Activated T-cell treated with anti-CD3 and anti-CD28 coated beads, Interleukin-2, amount 50 U/mL, for 1 hour (primary cell): ENCODE results near the gene SIGLEC11.
"Not testable (repeated sequence)": the region's sequence is repeated elsewhere in the genome, so short reads cannot be mapped to it uniquely, and the experiment has no call there.

Experiments used
- DNase-seq: peaks from one replicate; pipeline ENCODE4 v3.0.0-alpha.2; 2020

SIGLEC11 gene

GRCh38 chr19:49950956-49951526 is 9.9 kb downstream of the SIGLEC11 start:
- no peak for DNase-seq

- no peak for DNase-seq
Measured at GRCh38 chr19:49950590-49950948, 10.4 kb downstream of the SIGLEC11 start.

GRCh38 chr19:49949742-49950589 is 11.0 kb downstream of the SIGLEC11 start:
- DNase-seq = no peak

DNA sequence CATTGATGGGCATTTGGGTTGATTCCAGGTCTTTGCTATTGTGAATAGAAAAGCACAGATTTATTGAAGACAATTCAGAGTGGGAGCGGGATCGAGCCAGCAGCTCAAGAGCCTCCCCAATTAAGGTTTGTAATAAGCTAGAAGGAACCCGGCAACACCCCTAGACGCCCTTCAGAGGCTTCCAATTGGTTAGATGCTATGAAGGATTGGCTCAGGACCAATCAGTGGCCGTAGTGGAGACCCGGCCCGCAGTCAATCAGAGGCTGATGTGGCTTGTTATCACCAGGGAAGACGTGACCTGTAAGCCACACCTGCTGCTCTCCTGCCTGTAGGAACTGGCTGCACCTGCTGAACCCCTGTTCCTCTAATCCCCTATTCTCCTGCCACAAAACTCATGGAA is 14.6 kb downstream of the SIGLEC11 start:
- DNase-seq = no peak

- not testable (repeated sequence) for DNase-seq
Measured at GRCh38 chr19:49944567-49944966, 16.4 kb downstream of the SIGLEC11 start.

GRCh38 chr19:49940482-49940791 is 20.5 kb downstream of the SIGLEC11 start:
- no peak for DNase-seq

- no peak for DNase-seq
Measured at GRCh38 chr19:49939721-49940481, 21.1 kb downstream of the SIGLEC11 start.

DNA sequence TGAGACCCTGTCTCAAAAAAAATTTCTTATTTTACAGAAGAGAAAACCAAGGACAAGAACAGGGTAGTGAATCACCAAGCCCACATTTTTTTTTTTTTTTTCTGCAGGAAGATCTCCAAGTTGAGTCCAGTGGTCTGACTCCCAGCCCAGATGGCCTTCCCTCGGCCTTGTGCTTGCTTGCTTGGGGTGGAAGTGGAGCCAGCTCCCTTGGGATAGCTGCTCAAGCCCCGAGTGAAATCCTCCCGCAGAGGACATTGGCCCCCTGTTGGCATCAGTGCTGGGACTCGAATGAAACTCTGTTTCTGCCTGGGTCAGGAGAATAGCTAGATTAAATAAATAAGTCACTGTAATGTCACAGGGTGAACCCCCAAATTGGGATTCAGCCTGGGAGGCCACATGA is 22.3 kb downstream of the SIGLEC11 start:
- no peak for DNase-seq

GRCh38 chr19:49937750-49938381 is 23.1 kb downstream of the SIGLEC11 start:
- DNase-seq = peak; percentile 82

GRCh38 chr19:49936549-49936948 is 24.4 kb downstream of the SIGLEC11 start:
- no peak for DNase-seq

GRCh38 chr19:49933643-49934042 is 27.3 kb downstream of the SIGLEC11 start:
- DNase-seq = no peak

GRCh38 chr19:49932731-49933131 is 28.2 kb downstream of the SIGLEC11 start:
- DNase-seq = peak; percentile 32

DNA sequence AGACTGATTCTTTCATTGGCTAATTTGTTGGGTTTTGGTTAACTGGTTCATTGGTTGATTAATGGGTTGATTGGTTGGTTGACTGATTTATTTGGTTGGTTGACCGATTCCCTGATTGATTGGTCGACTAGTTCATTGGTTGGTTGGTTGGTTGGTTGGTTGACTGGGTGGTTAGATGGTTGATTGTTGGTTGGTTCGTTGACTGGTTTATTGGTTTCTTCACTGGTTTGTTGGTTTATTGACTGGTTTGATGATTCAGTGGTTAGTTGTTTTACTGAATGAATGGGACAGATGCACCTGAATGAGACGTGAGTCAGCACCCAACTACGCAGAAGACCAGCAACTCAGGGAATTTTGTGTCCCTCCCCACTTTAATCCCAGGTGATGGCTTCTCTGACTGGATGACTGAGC is 28.9 kb downstream of the SIGLEC11 start:
- no peak for DNase-seq

GRCh38 chr19:49931293-49932040 is 29.5 kb downstream of the SIGLEC11 start:
- no peak for DNase-seq

- DNase-seq = no peak
Measured at GRCh38 chr19:49930483-49931011, 30.4 kb downstream of the SIGLEC11 start.

DNA sequence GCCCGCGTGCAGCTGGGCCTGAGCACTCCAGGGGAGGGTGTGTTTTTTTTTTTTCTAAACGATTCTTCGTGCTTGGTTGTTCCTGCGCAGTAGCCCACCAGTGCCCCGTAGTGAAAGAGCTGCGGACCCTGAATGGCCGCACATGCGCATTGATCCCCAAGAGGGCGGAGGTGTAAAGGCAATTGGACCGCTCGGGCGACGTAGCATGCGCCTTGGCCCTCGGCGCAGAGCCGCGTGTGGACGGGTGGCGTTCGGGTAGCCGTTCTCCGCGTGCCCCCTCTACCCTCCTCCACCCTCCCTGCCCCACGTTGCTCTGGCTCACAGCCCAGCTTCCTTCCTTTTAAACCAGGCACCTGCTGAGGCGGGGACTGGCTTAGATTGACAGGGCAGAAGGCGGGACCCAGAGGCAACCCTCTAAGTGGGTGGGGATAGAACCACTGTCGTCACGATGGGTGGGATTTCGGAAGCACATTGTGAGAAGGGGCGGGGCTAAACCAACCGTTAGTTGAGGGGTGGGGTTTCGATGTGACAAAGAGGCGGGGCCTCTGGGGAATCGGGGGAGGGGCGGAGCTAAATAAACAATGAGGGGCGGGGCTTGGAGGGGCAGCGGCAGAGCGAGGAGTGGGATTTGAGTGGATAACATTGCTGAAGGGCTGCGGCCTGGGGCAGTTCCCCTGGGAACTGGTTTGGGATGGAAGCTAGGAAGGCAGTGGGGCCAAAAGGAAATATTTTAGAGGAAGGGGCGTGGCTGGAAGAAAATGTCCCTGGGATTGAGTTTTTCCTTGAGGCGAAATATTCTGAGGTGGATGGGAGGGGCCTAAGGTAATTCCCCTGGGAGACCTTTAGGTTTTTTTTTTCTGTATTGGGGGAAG is 31.1 kb downstream of the SIGLEC11 start:
- peak; percentile 91 for DNase-seq

DNA sequence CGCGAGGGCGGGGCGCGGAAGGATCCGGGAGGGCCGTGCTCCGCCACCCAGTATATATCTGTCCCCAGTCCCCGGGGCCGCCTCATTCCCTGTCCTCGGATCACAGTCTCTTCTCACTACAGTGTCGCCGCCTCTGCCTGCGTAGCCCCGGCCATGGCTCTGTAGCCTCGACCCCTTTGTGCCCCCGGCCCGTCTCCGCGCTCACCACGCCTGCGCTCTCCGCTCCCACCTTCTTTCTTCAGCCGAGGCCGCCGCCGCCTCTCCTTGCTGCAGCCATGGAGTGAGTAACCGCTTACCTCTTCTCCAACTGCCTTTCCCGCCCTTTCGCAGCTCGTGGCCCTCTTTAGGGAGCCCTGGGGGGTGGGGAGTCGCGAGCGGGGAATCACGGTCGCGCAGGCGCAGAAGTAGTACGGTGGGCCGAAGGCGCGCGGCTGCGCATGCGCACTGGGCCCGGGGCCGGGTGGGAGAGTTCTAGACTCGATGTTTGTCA is 31.8 kb downstream of the SIGLEC11 start, which contains the start of the genes ATF5 and NUP62:
ATF5 (plus strand) TSS at position 85 of the 490 bp plus-strand sequence. CDS start 1,646 bp downstream, outside the sequence.
NUP62 (minus strand) TSS at position 384 of the 490 bp plus-strand sequence. CDS start 19,697 bp downstream, outside the sequence.
- peak; percentile 94 for DNase-seq

DNA sequence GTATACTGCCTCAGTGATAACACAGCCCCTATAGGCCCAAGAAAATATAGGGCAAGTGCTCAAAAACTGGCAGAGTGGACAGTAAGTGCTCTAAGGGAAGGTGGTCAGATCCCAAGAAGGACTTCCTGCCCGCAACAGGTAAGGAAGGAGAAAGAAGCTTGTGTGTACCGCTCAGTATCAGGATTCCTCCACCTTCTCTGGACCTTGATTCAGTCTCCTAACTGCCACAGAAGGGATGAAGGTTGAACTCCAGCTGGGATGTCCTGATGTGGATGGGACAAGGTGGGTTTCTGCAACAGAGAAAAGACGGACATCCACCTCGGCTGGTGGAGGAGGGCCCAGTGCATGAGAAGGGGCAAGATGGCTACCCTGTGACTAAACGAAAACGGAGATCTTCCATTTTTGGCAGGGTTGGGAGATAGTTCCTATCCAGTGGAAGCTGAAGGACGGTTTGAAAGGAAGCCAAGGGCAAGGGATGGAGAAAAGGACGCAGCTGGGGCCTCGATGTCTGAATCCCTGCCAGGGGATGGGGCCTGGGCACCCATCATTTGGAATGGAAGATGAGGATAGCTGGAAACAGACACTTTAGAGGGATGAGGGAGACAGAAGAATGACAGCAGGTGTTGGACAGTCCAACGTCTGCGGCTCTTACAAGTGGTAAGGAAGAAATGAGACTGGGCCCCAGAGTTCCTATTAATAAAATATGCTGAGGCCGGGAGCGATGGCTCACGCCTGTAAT is 33.3 kb downstream of the SIGLEC11 start:
- no peak for DNase-seq

- no peak for DNase-seq
Measured at GRCh38 chr19:49926515-49926914, 34.5 kb downstream of the SIGLEC11 start.

- no peak for DNase-seq
Measured at GRCh38 chr19:49925486-49925885, 35.5 kb downstream of the SIGLEC11 start.
